ENCODE results near the gene YBX2.
A peak's percentile ranks its signal among the peaks of the same experiment; 100 is the strongest.

GRCh38 chr17:7239091-7240027 is 55.1 kb downstream of the YBX2 start, which contains the start of gene PHF23:
- TF ChIP-seq ZNF645 (tag by site-specific recombination; IDR thresholded peaks at IDR 0.05) (no peak), KLF16 (tag by site-specific recombination; IDR thresholded peaks at IDR 0.05) (0 out of 2 replicates have a peak, but pooled peaks have one; percentile 22), GLI4 (tag by site-specific recombination; IDR thresholded peaks at IDR 0.05) (0 out of 2 replicates have a peak, but pooled peaks have one; percentile 23), CTCF (tag by site-specific recombination; IDR thresholded peaks at IDR 0.05) (peak; percentile 30; the same call in 1 of the 2 replicates), ZNF138 (tag by site-specific recombination; IDR thresholded peaks at IDR 0.05; ENCODE audit: borderline replicate concordance) (no peak), REST (tag by site-specific recombination; IDR thresholded peaks at IDR 0.05) (no peak), ZNF473 (tag by site-specific recombination; IDR thresholded peaks at IDR 0.05) (no peak), ZNF426 (tag by site-specific recombination; IDR thresholded peaks at IDR 0.05) (no peak), ZNF510 (tag by site-specific recombination; IDR thresholded peaks at IDR 0.05; ENCODE audit: insufficient replicate concordance) (no peak), ZFP37 (tag by site-specific recombination; IDR thresholded peaks at IDR 0.05) (peak; percentile 62; the same call in 1 of the 2 replicates), ATF2 (tag by site-specific recombination; IDR thresholded peaks at IDR 0.05; ENCODE audit: low read depth) (no peak), ZNF639 (tag by site-specific recombination; IDR thresholded peaks at IDR 0.05) (peak; percentile 12), MYNN (tag by site-specific recombination; IDR thresholded peaks at IDR 0.05; ENCODE audit: borderline replicate concordance) (no peak), HOXA7 (CRISPR knock-in tag; IDR thresholded peaks at IDR 0.05; ENCODE audit: borderline replicate concordance) (no peak)

All from HEK293 (cell line).